Keratinocyte (primary cell): ENCODE data around the gene SH3D19. TPM values are rescaled to one million over a fixed set of nuclear protein-coding genes. Genes with fewer than 3 reads are reported as not detected.

Source experiments
- DNase-seq: peaks from one replicate; pipeline ENCODE4 v3.0.0-alpha.2; 2011; ENCODE audit warnings: low read depth, missing footprints, low spot score
- FAIRE-seq: peaks from 2 replicates; lab custom pipeline; 2011; peaks lifted over from hg19 to GRCh38; lab: Jason Lieb, UNC
- H2AFZ ChIP-seq: 2 replicates; pipeline ENCODE4 v1.6.0; 2012; ENCODE audit warnings: low read length, control low read depth, inconsistent platforms; ENCODE audit not compliant: control insufficient read depth
- H3K27ac ChIP-seq: 2 replicates; pipeline ENCODE4 v1.5.1; 2011; ENCODE audit warnings: low read length; ENCODE audit not compliant: control insufficient read depth, insufficient read depth
- H3K27me3 ChIP-seq: 3 replicates; pipeline ENCODE4 v1.6.0; 2011; ENCODE audit warnings: low read length; ENCODE audit not compliant: control insufficient read depth, insufficient read depth; ENCODE audit errors: extremely low read depth
- H3K36me3 ChIP-seq, 2 experiments: 2 replicates in 1 of 2; 3 replicates in 1 of 2; pipeline ENCODE4 v1.5.1; 2011; ENCODE audit warnings: low read length in 2 of 2, mild to moderate bottlenecking in 1 of 2; ENCODE audit not compliant: control insufficient read depth in 2 of 2, insufficient read depth in 2 of 2; ENCODE audit errors: extremely low read depth in 1 of 2
- H3K4me1 ChIP-seq: 3 replicates; pipeline ENCODE4 v1.5.1; 2011; ENCODE audit warnings: low read length; ENCODE audit not compliant: control insufficient read depth, insufficient read depth; ENCODE audit errors: extremely low read depth
- H3K4me2 ChIP-seq: 3 replicates; pipeline ENCODE4 v1.6.0; 2011; ENCODE audit warnings: low read depth, low read length; ENCODE audit not compliant: control insufficient read depth, insufficient read depth; ENCODE audit errors: extremely low read depth
- H3K4me3 ChIP-seq, 3 experiments: fragments of 200-600 bp in 1 of 3; sonication (generic) in 1 of 3; 2 replicates in 2 of 3; 3 replicates in 1 of 3; pipeline ENCODE4 v1.5.1; 2011 to 2016; ENCODE audit warnings: low read length in 3 of 3, mild to moderate bottlenecking in 3 of 3, control low read depth in 2 of 3, inconsistent platforms in 1 of 3, low read depth in 1 of 3, mixed read lengths in 1 of 3, mixed run types in 1 of 3, moderate library complexity in 1 of 3; ENCODE audit not compliant: control insufficient read depth in 2 of 3, insufficient read depth in 2 of 3; ENCODE audit errors: extremely low read depth in 1 of 3
- H3K79me2 ChIP-seq: 2 replicates; pipeline ENCODE4 v1.6.0; 2012; ENCODE audit warnings: low read length; ENCODE audit not compliant: control insufficient read depth, insufficient read depth
- H3K9ac ChIP-seq: 3 replicates; pipeline ENCODE4 v1.6.0; 2011; ENCODE audit warnings: low read length; ENCODE audit not compliant: control insufficient read depth, insufficient read depth; ENCODE audit errors: extremely low read depth
- H3K9me1 ChIP-seq: 3 replicates; pipeline ENCODE4 v1.6.0; 2011; ENCODE audit warnings: low read length; ENCODE audit not compliant: control insufficient read depth, insufficient read depth; ENCODE audit errors: extremely low read depth
- H3K9me3 ChIP-seq: 2 replicates; pipeline ENCODE4 v1.5.1; 2012; ENCODE audit warnings: low read depth, low read length; ENCODE audit not compliant: control insufficient read depth
- H4K20me1 ChIP-seq: 3 replicates; pipeline ENCODE4 v1.6.0; 2011; ENCODE audit warnings: low read length; ENCODE audit not compliant: control insufficient read depth, insufficient read depth; ENCODE audit errors: extremely low read depth
- CTCF ChIP-seq, 3 experiments: IDR thresholded peaks in 1 of 3; conservative IDR thresholded peaks in 1 of 3; optimal IDR thresholded peaks in 1 of 3; 2 replicates in 2 of 3; 3 replicates in 1 of 3; pipeline versions ENCODE3 to v1.5.1; 2011; ENCODE audit warnings: low read length in 3 of 3, mild to moderate bottlenecking in 3 of 3, moderate library complexity in 2 of 3, control low read depth in 1 of 3, inconsistent platforms in 1 of 3; ENCODE audit not compliant: insufficient read depth in 2 of 3; ENCODE audit errors: extremely low read depth in 1 of 3
- EZH2 ChIP-seq: IDR thresholded peaks from one replicate; pipeline ENCODE4 v1.6.1; 2012; ENCODE audit warnings: inconsistent platforms, mild to moderate bottlenecking, low read length, moderate library complexity
- dilution Hi-C: fragments of 300-500 bp; cut with MboI; formaldehyde crosslinking; loops from one replicate; pipeline ENCODE4 v1.7.0; 2020; ENCODE audit warnings: low sequenced_read_pairs; ENCODE audit not compliant: extremely low pct_ligation_motif_present
- polyA plus RNA-seq, 5 experiments: library from polyadenylated mRNA; depleted of rRNA in 3 of 5; stranded (reverse) in 3 of 5; stranded (forward) in 1 of 5; unstranded in 1 of 5; fragments of >200 nt; gene quantifications; 1 replicate in 1 of 5; 2 replicates in 3 of 5; 3 replicates in 1 of 5; pipeline versions ENCODE4 v1.2.1 to v1.2.3, GENCODE V29; 2011 to 2012; ENCODE audit warnings: missing spikeins in 2 of 5, low read depth in 1 of 5, low replicate concordance in 1 of 5

Gene SH3D19
- polyA plus RNA-seq, 1 donor (not counting 4 experiments of a cell fraction or from before 2014, with no cell fraction given) = 24.8 TPM

DNA sequence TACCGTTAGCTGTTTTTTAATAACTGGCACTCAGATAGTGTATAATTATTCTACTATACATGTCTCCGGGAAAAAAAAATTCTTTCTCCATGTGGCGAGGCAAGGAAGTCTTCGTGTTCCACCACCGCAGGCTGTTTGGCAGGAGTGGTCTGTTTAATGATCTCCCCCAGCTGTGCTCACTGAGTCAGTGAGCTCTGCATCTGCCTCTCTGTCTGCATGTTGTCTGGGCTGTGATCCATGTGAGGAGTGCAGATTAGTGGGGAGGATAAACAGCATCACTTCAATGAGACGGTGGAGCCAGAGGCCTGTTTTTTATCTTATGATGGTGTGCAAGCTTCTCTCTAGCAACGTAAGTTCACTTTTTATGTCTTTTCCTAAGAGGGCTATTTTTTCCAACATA is 156.2 kb downstream of the SH3D19 start:
- FAIRE-seq = no peak
- no peaks in the 10 kb centered on the region for H3K27me3 ChIP-seq
- H2AFZ ChIP-seq = no peak overlapping the region
- peaks cover 3 to 5% of the 10 kb centered on the region in 2 experiments for H3K36me3 ChIP-seq
- dilution Hi-C loops = no loop called here
- H3K27ac ChIP-seq = no peak overlapping the region
- H3K9ac ChIP-seq = no peak overlapping the region
- no peak for TF ChIP-seq EZH2
- no peak for TF ChIP-seq CTCF (optimal IDR thresholded peaks at IDR 0.05 in 1 of 3, IDR thresholded peaks at IDR 0.05 in 1 of 3, conservative IDR thresholded peaks at IDR 0.05 in 1 of 3; ENCODE audit: extremely low read depth in 1 of 3, insufficient read depth in 2 of 3, low read length in 3 of 3)
- no peaks in the 10 kb centered on the region for H4K20me1 ChIP-seq
- H3K9me1 ChIP-seq = no peaks in the 10 kb centered on the region
- H3K4me2 ChIP-seq = no peak overlapping the region
- no peak for DNase-seq
- no peaks in the 10 kb centered on the region for H3K9me3 ChIP-seq
- peaks cover 8% of the 10 kb centered on the region for H3K4me1 ChIP-seq
- no peaks in the 10 kb centered on the region for H3K79me2 ChIP-seq
- H3K4me3 ChIP-seq = no peak overlapping the region

DNA sequence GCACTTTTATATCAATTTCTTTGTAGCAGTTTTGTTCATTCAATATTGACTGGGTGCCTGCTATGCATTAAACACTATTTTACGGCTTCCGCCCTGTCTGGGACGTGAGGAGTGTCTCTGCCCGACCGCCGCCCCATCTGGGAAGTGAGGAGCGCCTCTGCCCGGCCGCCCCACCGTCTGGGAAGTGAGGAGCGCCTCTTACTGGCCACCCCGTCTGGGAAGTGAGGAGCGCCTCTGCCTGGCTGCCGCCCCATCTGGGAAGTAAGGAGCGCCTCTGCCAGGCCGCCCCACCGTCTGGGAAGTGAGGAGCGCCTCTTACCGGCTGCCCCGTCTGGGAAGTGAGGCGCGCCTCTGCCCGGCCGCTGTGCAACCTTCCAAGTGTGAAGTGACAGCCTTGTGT is 157.8 kb downstream of the SH3D19 start:
- DNase-seq (no peak), FAIRE-seq (no peak)
- H2AFZ ChIP-seq = no peak overlapping the region
- no peak overlapping the region for H3K4me2 ChIP-seq
- dilution Hi-C loops = no loop called here
- no peak for TF ChIP-seq CTCF (optimal IDR thresholded peaks at IDR 0.05 in 1 of 3, IDR thresholded peaks at IDR 0.05 in 1 of 3, conservative IDR thresholded peaks at IDR 0.05 in 1 of 3; ENCODE audit: extremely low read depth in 1 of 3, insufficient read depth in 2 of 3, low read length in 3 of 3)
- TF ChIP-seq EZH2 = no peak
- no peak overlapping the region for H3K9ac ChIP-seq
- no peaks in the 10 kb centered on the region for H4K20me1 ChIP-seq
- no peaks in the 10 kb centered on the region for H3K79me2 ChIP-seq
- no peak overlapping the region for H3K27ac ChIP-seq
- peaks cover 4 to 7% of the 10 kb centered on the region in 2 experiments for H3K36me3 ChIP-seq
- no peaks in the 10 kb centered on the region for H3K9me1 ChIP-seq
- no peaks in the 10 kb centered on the region for H3K9me3 ChIP-seq
- no peaks in the 10 kb centered on the region for H3K27me3 ChIP-seq
- H3K4me1 ChIP-seq = peaks cover 8% of the 10 kb centered on the region
- H3K4me3 ChIP-seq = no peak overlapping the region
